Thymus (tissue), 11 donors: Measurements from ENCODE around the gene XAB2. TPM values are rescaled to one million over a fixed set of nuclear protein-coding genes. Genes with fewer than 3 reads are reported as not detected.
"Not testable (repeated sequence)": the region's sequence is repeated elsewhere in the genome, so short reads cannot be mapped to it uniquely, and the experiment has no call there.

ENCODE experiments used
- DNase-seq, 9 donors: peaks; one replicate each; pipeline ENCODE4 v3.0.0-alpha.2; 2013; ENCODE audit warnings: low spot score in 9 of 9, low read depth in 6 of 9, missing footprints in 1 of 9
- H3K27ac ChIP-seq, 2 donors: one replicate each; pipeline ENCODE4 v1.5.1; 2013; ENCODE audit warnings: control low read depth in 1 of 2, low read depth in 1 of 2, low read length in 1 of 2, mild to moderate bottlenecking in 1 of 2, moderate library complexity in 1 of 2
- H3K27me3 ChIP-seq, 2 donors: one replicate each; pipeline ENCODE4 v1.5.1; 2013; ENCODE audit warnings: low read length in 1 of 2; ENCODE audit not compliant: control insufficient read depth in 2 of 2, insufficient read depth in 1 of 2
- H3K36me3 ChIP-seq, 2 donors: one replicate each; pipeline ENCODE4 v1.5.1; 2013; ENCODE audit warnings: low read length in 1 of 2, mild to moderate bottlenecking in 1 of 2, moderate library complexity in 1 of 2; ENCODE audit not compliant: control insufficient read depth in 2 of 2, insufficient read depth in 2 of 2
- H3K4me1 ChIP-seq, 2 donors: one replicate each; pipeline ENCODE4 v1.5.1; 2013; ENCODE audit warnings: low read length in 2 of 2; ENCODE audit not compliant: control insufficient read depth in 2 of 2, insufficient read depth in 2 of 2
- H3K4me3 ChIP-seq, 2 donors: one replicate each; pipeline ENCODE4 v1.5.1; 2013; ENCODE audit warnings: low read length in 2 of 2, control low read depth in 1 of 2, mild to moderate bottlenecking in 1 of 2
- H3K9me3 ChIP-seq, 2 donors: one replicate each; pipeline ENCODE4 v1.5.1; 2013; ENCODE audit warnings: low read length in 1 of 2, mild to moderate bottlenecking in 1 of 2; ENCODE audit not compliant: control insufficient read depth in 2 of 2, insufficient read depth in 1 of 2
- WGBS: extraction: QIAGEN DNeasy Blood & Tissue Kit; methylation state at CpG from one replicate; pipeline ENCODE4 v1.1.7; 2013; 5-methylcytosine and 5-hydroxymethylcytosine counted together
- polyA plus RNA-seq: library from polyadenylated mRNA; stranded (reverse); fragments of 200-250 nt; gene quantifications from one replicate; pipeline ENCODE4 v1.2.3, GENCODE V29; 2013
- total RNA-seq: library from RNA; stranded (reverse); fragments of 120-200 nt; gene quantifications from one replicate; pipeline ENCODE4 v1.2.4, GENCODE V29; 2013
- donor health status: healthy.

Gene XAB2
- total and polyA plus RNA-seq, 2 donors: 29.2 to 60.6 TPM

DNA sequence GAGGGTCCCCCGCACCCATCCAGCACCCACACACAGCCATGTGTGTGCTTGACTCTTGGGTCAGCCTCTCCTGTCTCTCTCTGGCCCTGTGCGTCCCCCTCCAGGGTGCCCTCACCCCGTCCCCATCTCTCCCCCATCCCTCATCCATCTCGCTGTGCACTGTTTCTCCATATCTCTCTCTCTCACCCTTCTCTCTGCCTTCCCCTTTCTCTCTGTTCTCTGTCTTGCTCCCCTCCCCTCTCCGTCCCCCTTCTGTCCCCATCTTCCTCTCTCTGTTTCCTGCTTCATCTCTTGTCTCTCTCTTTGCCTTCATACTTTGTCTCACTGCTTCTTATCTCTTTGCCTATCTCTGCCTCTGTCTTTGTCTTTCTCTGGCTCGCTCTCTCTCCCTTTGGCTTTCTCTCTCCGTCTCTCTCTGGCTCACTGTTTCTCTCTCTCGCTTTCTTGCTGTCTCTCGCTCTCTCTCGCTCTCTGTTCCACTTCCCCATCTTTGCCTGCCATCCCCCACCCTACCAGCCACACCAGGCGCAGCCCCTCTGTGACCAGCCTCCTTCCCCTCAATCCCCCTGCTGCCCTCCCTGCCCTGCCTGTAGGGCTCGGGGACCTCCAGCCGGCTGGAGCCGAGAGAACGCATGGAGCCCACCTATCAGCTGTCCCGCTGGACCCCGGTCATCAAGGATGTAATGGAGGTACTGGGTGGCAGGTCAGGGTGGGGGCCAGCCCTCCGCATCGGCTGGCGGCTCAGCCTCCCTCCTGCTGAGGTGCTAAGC, 16.5 kb upstream of the XAB2 start:
- Histone ChIP-seq H3K36me3 (peaks cover 53 to 56% of the 10 kb centered on the region in 2 donors), H3K4me1 (peaks cover 31 to 78% of the 10 kb centered on the region in 2 donors), H3K4me3 (peak overlapping the region in 1 of 2 donors; percentile 44), H3K27me3 (peaks cover 0 to 3% of the 10 kb centered on the region in 2 donors), H3K27ac (peak overlapping the region; percentile 43 to 94), H3K9me3 (peaks cover 1 to 23% of the 10 kb centered on the region in 2 donors)
- peak in 2 of 9 donors; percentile 30 to 68 for DNase-seq
- WGBS: 89% methylated on average over 20 of the region's 20 CpGs

DNA sequence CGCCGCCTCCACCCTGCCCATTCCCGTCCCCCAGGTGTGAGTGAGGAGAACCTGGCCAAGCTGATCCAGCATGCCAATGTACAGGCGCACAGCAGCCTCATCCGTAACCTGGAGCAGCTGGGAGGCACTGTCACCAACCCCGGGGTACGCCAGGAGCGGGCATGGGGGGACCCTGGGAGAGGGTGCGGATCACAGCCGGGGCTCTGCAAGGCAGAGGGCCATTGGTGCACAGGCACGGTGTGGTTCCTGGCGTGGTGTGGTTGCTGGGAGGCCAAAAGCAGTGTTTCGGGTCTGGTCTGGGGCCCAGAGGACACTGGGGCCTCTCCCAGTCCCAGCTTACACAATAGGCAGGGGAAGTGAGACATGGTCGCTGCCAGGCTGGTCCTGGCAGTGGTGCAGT, 15.8 kb upstream of the XAB2 start:
- WGBS: 96% methylated on average over 14 of the region's 14 CpGs
- H3K27me3 ChIP-seq: no peaks in the 10 kb centered on the region

DNA sequence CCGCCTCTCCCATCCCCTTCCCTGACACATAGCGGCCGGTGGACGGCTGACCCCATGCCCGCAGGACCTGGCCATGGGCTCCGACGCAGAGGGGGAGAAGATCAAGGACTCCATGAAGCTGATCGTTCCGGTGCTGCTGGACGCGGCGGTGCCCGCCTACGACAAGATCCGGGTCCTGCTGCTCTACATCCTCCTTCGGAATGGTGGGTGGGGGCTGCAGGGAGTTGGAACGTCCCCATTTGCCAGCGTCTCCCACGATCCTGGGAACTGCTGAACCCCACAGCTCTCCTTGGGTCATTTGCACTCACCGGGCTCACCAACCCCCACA, 15.2 kb upstream of the XAB2 start:
- Histone ChIP-seq H3K27me3 (no peaks in the 10 kb centered on the region), H3K9me3 (peaks cover 1 to 23% of the 10 kb centered on the region in 2 donors), H3K27ac (peak overlapping the region in 1 of 2 donors; percentile 94), H3K4me1 (peaks cover 27 to 73% of the 10 kb centered on the region in 2 donors), H3K36me3 (peaks cover 66 to 69% of the 10 kb centered on the region in 2 donors), H3K4me3 (no peak overlapping the region)
- DNase-seq: no peak
- 95% methylated on average over 20 of the region's 20 CpGs for WGBS

More for the DNA sequence above, 15.8 kb upstream of the XAB2 start:
- Histone ChIP-seq H3K4me1 (peaks cover 29 to 77% of the 10 kb centered on the region in 2 donors), H3K9me3 (peaks cover 1 to 23% of the 10 kb centered on the region in 2 donors), H3K27ac (peak overlapping the region; percentile 56 to 94), H3K36me3 (peaks cover 60 to 62% of the 10 kb centered on the region in 2 donors), H3K4me3 (no peak overlapping the region)
- DNase-seq: no peak

DNA sequence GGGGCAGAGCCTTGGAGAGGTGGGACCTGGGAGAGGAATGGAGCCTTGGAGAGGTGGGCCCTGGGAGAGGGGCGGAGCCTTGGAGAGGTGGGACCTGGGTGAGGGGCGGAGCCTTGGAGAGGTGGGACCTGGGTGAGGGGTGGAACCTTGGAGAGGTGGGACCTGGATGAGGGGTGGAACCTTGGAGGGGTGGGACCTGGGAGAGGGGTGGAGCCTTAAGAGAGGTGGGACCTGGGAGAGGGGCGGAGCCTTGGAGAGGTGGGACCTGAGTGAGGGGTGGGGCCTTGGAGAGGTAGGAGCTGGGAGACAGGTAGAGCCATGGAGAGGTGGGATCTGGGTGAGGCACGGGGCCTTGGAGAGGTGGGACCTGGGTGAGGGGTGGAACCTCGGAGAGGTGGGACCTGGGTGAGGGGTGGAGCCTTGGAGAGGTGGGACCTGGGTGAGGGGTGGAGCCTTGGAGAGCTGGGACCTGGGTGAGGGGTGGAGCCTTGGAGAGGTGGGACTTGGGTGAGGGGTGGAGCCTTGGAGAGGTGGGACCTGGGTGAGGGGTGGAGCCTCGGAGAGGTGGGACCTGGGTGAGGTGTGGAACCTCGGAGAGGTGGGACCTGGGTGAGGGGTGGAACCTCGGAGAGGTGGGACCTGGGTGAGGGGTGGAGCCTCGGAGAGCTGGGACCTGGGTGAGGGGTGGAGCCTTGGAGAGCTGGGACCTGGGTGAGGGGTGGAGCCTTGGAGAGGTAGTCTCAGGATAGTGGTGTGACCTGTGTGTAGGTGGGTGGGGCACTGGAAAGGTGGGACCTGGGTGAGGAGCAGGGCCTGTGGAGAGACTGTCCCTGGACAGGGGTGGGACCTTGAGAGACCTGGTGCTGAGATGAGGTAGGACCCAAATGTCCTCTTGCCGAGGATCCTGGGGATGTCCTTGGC, 14.5 kb upstream of the XAB2 start:
- H3K27ac ChIP-seq: peak overlapping the region in 1 of 2 donors; percentile 96
- H3K9me3 ChIP-seq: peaks cover 1 to 23% of the 10 kb centered on the region in 2 donors
- not testable (repeated sequence) for DNase-seq, H3K4me3 ChIP-seq, H3K27me3 ChIP-seq
- WGBS: 78% methylated on average over 10 of the region's 10 CpGs
- H3K36me3 ChIP-seq: peaks cover 67 to 74% of the 10 kb centered on the region in 2 donors
- peaks cover 28 to 75% of the 10 kb centered on the region in 2 donors for H3K4me1 ChIP-seq

DNA sequence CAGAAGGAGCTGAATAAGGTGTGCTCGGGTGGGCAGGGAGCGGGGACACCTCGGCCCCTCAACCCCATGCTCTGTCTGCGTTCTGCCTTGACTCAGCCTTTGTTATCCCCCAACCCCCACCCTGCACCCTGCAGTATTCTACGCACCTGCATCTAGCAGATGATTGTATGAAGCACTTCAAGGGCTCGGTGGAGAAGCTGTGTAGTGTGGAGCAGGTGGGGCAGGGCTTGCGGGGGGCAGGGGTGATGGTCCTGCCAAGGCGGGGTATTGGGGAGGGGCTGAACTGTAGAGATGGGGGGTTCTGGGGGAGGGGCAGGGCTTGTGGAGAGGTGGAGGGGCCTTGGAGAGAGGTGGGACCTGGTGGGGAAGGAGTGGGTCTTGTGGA, 13.7 kb upstream of the XAB2 start:
- peak; percentile 69 to 93 (median 79) for DNase-seq
- Histone ChIP-seq H3K27ac (peak overlapping the region; percentile 69 to 96), H3K27me3 (no peaks in the 10 kb centered on the region), H3K4me3 (no peak overlapping the region), H3K9me3 (peaks cover 1 to 23% of the 10 kb centered on the region in 2 donors), H3K36me3 (peaks cover 71% of the 10 kb centered on the region in 2 donors), H3K4me1 (peaks cover 35 to 84% of the 10 kb centered on the region in 2 donors)
- 37% methylated on average over 8 of the region's 8 CpGs for WGBS

DNA sequence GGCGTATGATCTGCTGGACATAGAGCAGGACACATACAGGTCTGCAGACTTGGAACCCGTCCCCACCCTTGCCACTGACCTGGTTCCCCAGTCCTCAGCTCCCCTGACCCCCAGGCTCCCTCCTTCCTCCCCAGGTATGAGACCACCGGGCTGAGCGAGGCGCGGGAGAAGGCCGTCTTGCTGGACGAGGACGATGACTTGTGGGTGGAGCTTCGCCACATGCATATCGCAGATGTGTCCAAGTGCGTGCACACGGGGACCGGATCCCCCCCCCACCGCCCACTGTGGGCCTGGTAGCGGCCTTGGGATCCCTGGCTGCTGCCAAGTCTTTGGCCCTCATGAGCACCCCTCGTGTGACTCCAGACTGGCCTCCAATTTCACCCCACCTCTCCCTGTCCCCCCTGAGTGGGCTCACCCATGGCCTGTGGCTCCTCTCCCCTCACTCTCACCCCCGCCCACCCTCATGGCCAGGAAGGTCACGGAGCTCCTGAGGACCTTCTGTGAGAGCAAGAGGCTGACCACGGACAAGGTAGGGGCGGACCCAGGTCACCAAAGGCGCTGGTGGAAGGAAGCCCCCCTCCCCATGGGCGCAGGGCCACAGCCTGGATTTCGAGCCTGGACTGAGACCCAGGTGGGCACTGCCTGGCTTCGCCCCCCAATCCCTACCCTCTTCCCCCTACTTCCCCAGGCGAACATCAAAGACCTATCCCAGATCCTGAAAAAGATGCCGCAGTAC, 13.1 kb upstream of the XAB2 start:
- Histone ChIP-seq H3K27ac (peak overlapping the region; percentile 69 to 96), H3K9me3 (peaks cover 1 to 23% of the 10 kb centered on the region in 2 donors), H3K27me3 (no peaks in the 10 kb centered on the region), H3K4me3 (no peak overlapping the region), H3K4me1 (peaks cover 39 to 90% of the 10 kb centered on the region in 2 donors), H3K36me3 (peaks cover 65 to 67% of the 10 kb centered on the region in 2 donors)
- 96% methylated on average over 27 of the region's 27 CpGs for WGBS
- no peak for DNase-seq

DNA sequence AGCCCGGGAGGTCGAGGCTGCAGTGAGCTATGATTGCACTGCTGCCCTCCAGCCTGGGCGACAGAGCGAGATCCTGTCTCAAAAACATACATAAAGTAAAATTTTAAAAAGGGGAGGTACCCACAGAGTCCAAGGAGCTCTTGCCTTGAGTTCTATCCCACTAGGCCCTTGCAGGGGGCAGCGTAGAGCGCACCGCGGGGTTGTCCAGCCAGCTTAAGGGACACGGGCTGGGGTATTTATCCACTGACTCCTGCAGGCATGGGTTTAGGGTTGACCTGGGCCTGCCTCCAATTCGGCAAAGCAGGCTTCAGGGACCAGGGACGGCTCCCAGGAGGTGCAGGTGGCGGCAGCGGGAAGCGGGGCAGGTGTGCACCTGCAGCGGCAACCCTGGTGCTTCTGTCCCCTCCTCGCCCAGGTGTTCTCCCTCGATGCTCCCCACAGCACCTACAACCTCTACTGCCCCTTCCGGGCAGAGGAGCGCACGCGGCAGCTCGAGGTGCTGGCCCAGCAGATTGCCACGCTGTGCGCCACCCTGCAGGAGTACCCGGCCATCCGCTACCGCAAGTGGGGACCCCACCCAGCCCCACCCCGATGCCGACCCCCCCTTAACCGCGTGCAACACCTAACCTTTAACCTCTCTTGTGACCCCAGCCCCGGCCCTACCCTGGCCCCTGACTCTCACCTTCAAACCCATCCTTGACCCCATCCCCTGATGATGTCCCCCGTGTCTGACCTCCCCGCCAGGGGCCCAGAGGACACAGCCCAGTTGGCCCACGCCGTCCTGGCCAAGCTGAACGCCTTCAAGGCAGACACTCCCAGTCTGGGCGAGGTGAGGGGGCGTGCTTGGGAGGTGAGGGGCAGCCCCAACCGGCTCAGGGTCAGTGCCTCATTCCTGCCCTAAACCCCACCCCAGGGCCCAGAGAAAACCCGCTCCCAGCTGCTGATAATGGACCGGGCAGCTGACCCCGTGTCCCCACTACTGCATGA, 12.2 kb upstream of the XAB2 start:
- 97% methylated on average over 43 of the region's 43 CpGs for WGBS
- Histone ChIP-seq H3K27ac (peak overlapping the region in 1 of 2 donors; percentile 11), H3K4me3 (no peak overlapping the region), H3K4me1 (peaks cover 40 to 90% of the 10 kb centered on the region in 2 donors), H3K36me3 (peaks cover 57 to 59% of the 10 kb centered on the region in 2 donors), H3K9me3 (peaks cover 1 to 25% of the 10 kb centered on the region in 2 donors), H3K27me3 (no peaks in the 10 kb centered on the region)
- no peak for DNase-seq

DNA sequence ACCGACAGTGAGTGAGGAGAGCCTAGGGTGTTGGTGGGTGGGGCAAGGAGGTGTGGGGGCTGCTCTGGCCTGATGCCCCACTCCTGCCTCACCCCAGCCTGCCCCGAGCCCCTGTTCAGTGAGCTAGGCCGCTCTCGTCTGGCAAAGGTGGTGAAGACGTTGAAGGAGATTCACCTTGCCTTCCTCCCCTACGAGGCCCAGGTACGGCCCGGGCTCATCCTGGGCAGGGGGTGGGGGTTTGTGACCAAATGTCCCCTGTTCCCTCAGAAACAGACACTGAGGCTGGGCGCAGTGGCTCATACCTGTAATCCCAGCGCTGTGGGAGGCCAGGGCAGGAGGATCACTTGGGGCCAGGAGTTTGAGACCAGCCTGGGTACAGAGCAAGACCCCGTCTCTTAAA, 11.5 kb upstream of the XAB2 start:
- Histone ChIP-seq H3K9me3 (peaks cover 1 to 29% of the 10 kb centered on the region in 2 donors), H3K27ac (no peak overlapping the region), H3K36me3 (peaks cover 50 to 51% of the 10 kb centered on the region in 2 donors), H3K27me3 (no peaks in the 10 kb centered on the region), H3K4me3 (no peak overlapping the region), H3K4me1 (peaks cover 45 to 87% of the 10 kb centered on the region in 2 donors)
- WGBS: 99% methylated on average over 11 of the region's 11 CpGs
- no peak for DNase-seq
